Measurements from ENCODE around the gene ADAMTSL2.

Gene ADAMTSL2

DNA sequence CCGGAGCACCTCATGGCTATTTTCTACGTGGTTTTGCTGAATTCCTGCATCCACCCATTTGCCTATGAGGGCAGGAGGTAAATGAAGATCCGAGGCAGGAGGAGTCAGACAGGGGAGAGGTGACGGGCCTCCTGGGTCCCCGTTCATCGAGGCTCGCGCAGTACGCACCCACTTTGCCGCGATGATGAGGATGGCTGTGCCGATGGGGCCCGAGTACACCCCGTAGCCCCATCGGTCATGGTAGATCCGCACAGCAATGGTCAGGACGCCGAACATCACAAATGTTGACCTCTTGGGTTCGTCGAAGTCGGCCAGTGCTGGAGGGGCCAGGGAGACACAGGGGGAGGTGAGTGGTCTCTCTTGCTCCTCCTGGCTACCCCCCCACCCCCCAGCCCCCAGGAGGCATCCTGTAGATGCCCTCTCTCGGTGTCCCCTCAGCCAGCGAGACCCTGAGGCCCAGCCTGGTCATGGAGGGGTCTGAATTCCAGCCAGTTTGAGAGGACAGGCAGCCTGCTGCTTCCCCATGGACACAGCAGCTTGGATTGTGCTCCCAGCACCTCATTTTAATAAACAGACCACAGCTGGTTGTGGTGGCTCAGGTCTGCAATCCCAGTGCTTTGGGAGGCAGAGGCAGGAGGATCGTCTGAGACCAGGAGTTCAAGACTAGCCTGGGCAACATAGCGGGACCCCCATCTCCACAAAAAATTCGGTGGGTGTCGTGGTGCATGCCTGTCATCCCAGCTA lies 15.6 kb upstream of the ADAMTSL2 start:
- DNase-seq, result no peak

DNA sequence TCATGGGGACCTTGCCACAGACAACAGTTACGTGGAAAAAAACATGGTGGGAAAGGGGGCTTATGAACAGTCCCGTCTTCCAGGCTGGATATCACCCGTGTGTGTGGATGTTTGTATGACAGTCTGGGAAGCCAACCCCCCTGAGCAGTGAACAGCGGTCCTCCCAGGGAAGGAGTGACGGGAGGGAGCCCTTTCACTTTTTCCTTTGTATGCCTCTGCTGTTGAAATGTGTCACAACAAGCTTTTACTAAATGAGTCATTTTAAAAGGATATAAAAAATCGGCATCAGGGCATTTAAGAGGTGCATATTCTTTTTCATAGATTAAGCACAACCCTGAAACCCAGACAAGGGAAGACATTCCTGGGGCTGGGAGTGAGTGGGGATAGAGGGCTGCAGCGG lies 14.8 kb upstream of the ADAMTSL2 start:
- DNase-seq, result no peak

- no peak for DNase-seq
These were observed 14.2 kb upstream of the ADAMTSL2 start for GRCh38 chr9:133520121-133520835.

- no peak for DNase-seq
These were observed 13.1 kb upstream of the ADAMTSL2 start for GRCh38 chr9:133521122-133522072.

DNA sequence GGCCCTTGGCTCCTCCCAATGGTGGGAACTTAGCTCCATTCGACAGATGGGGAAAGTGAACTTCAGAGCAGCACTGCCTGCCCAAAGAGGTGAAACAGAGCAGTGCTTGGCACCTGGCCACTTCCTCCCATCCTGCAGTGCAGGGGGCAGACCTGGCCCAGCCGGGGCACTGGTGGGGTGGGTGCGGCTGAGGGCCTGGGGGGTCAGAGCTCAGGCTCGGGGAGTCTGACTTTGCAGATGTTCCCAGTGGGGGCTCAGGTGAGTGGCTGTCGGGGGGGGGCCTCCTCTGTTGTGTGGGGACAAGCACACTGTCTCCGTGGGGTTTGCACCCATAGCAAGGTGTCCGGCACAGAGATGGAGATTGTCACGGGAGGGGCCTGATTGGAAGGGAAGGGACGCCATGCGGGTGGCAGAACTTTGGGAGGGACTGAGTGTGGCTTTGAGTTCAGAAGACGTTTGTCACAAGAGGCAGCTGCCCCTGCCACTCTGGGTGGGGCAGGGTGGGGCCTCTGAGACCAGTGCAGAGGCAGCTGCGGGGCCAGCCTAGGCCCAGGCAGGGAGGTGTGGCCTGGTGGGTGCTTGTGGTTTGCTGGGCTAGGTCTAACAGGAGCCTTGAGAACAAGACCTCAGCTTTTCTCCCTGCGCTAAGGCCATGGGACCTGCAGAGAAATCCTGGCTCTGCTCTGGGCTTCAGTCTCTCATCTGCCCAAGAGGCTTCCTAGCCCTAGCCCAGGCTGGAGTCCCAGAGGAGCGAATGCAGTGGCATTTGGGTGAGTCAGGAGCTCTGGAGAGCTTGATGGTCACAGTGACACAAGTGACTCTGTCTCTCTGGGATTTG lies 12.2 kb upstream of the ADAMTSL2 start:
- DNase-seq, result no peak

- DNase-seq, result no peak
These were observed 11.4 kb upstream of the ADAMTSL2 start for GRCh38 chr9:133523106-133523505.

DNA sequence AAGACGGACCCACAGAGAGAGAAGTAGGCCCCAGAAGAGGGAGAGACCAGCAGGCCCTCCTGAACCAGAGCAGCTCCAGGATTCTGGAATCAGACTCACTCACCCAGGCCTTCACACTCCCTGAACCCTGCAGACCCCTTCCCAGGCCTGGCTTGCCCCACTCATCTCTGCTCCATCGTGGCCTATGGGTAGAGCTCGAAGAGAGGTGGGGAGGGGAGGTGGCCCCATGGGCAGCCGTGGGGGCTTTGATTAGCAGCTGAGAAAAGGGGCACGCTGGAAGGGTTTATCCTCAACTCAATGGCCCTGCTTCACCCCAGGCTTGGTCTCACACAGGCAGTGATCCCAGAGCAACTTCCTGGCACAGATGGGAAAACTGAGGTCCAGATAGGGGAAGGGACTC lies 10.4 kb upstream of the ADAMTSL2 start:
- no peak for DNase-seq

DNA sequence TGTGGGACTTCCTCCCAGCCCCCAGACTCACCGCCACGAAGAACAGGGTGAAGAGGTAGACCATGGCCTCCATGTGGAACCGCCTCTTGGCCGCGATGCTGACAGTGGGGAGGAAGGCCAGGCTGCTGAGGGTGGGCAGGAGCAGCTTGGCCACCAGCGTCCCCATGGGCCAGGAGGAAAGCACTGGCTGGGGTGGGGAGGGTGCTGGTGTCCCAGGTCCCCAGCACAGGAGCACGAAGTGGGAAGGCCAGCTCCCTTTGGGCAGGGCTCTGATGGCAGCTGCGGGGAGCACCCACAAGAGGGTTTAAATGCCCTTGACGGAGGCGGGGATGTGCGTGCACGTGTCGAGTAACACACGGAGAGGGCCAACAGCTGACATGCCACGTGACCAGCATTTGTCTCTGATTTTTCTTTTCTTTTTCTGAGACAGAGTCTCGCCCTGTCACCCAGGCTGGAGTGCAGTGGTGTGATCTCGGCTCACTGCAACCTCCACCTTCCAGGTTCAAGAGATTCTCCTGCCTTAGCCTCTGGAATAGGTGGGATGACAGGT lies 9.8 kb upstream of the ADAMTSL2 start, which contains the start of gene MYMK:
MYMK (minus strand) TSS at position 281 of the 550 bp plus-strand sequence; CDS start at position 166, 115 bp downstream.
- DNase-seq, result no peak

GRCh38 chr9:133525677-133526076 lies 8.8 kb upstream of the ADAMTSL2 start:
- no peak for DNase-seq

DNA sequence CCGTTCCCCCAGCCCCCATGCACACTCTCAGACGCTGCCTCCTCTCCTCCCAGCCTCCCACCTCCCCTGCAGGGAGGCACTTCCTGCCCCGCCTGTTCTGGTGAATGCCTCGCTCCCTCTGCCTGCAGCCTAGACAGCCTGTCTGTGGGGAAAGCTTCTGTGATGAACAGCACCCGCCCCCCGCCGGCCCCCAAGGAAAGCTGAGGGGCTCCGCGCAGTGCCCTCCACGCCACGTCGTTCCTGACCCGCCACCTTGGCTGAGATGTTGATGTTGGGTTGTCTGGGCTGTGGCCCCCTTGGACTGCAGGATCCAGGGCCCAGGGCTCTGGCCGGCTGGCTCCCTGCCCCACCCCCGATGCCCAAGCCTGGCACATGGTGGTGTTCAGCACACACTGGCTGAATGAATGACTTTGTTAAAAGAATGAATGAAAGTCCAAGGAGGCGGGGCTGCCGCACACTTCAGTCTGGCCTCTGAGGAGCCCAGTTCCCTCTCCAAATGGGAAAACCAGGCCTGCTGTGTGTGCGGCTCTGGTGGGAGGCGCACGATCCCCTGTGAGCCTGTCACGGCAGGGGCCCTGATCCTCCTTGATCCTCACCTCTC lies 7.7 kb upstream of the ADAMTSL2 start:
- DNase-seq, result no peak

GRCh38 chr9:133527444-133527920 lies 7.0 kb upstream of the ADAMTSL2 start:
- DNase-seq, result no peak

DNA sequence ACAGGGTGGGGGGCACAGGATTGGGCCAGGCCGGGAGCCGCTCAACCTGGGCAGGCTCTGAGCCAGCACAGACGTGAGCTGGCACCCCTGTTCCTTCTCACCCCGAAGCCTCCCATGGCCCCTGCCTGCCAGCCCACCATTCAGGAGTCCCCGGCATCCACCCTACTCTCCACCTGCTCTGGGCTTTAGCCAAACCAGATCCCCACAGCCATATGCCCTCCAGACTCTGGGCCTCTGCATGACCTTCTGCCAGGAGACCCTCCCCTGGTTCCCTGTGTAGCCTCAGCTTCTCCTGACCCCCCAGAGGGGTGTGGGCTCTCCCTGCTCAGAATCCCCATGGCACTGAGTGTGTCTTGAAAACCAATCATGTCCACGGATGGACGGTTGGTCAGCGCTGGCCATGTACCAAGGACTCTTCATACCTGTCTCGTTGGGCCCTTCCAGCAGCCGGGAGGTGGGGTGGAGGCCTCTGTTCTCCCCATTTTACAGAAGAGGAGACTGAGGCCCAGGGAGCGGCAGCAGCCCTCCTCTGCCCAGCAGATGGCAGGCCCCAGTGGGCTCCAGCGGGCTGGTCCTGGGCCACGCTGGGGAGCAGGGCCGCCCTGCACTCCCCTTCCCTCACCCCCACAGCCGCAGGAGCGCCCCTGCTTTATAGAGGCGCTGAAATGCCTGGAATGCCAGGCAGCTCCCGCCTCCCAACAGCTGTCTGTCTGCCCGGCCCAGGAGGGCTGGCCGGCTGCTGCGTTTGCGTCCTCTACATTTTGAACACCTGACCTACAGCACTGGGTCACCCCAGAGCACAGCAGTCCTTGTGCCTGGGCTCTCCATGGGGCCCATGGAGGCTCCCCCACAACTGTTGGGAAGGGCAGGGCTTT lies 6.3 kb upstream of the ADAMTSL2 start:
- DNase-seq, result no peak

DNA sequence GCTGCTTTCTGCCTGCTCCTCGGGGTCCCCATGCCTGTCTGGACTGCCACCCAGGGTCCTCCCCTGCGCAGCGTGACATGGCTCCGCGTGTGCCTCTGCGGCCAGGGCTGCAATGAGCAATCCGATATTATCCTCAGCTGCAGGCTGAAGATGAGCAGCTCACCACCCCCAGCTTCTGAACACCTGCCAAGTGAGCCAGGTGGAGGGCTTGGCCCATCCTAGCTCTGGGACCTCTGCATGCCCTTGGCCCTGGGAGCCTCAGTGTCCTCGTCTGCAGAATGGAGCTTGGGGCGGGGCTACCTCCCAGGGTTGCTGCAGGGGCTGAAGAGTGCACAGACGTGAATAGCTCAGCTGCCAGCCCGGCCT lies 5.6 kb upstream of the ADAMTSL2 start:
- DNase-seq, result no peak

- DNase-seq, result no peak
These were observed 5.0 kb upstream of the ADAMTSL2 start for GRCh38 chr9:133529457-133529856.

DNA sequence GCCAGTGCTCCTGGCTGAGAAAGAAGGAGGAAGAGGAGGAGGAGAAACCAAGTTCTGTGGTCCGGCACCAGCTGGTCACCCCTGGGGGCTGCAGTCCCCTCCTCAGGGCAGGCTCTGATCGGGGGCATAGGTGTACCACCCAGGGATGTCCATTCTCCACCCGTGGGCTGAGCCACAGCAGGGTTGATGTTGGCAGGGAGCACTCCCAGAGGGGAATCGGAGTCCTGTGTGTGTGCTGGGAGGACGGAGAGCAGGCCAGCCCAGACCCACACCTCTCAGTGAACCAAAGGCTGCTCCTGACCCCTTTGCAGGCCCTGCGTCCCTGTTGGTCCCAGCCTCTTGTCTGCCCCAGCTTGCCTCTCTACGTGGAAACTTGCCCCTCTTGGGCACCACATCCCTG lies 4.6 kb upstream of the ADAMTSL2 start:
- DNase-seq, result no peak

DNA sequence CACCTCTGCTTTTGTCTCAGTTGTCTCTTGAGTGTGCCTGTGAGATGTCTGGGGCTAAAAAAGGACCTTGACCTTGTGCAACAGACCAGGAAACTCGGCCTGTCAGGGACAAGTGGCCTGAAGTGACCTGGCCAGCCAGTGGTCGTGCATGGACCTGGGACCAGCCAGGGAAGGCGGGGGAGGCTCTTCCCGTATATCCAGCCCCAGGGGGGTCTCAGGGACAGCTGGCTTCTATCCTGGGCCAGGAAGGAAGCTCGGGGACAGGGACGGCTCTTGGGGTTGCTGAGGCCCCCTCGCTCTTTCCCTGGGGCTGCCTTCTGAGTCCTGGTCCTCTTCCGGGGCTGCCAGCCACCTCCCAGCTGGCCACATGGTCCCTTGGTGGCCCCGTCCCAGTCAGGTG lies 3.2 kb upstream of the ADAMTSL2 start:
- DNase-seq, result no peak

DNA sequence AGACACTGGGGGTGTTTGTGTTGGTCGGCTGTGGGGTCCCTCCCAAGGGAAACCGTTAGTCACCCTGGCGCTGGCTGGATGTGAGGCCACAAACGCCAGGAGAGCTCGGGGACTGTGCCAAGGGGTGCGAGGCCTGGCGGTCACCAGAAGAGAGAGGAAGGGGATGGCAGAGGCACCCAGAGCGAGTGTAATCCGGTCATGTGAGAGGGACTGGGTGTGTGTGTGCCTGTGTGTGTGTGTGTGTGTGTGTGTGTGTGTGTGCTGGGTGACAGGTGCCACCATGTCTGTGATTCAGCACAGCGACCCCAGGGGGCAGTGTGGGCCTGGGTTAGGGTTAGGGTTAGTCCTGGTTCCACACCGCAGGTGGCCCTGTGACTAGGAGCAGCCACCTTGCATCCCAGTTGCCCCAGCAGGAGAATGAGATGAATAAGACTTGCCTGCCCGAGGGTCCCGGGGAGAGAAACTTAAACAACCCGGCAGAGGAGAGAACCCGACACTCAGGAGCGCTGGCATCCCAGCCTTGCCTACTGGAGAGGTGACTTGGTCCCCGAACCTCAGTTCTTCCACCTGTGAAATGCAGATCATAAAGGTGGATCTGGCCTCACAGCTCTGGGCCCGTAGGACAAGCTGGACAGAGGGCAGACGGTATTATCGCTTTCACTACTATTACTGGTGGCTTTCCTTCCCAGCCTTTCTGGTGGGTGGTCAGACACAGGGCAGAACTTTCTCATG lies 1.4 kb upstream of the ADAMTSL2 start:
- peak; percentile 68 for DNase-seq

- no peak for DNase-seq
These were observed 647 bp upstream of the ADAMTSL2 start for GRCh38 chr9:133533857-133534256.

- no peak for DNase-seq
These were observed 888 bp downstream of the ADAMTSL2 start for GRCh38 chr9:133535306-133535877.
